SK-N-MC (cell line): Measurements from ENCODE around the gene IRS1.

ENCODE experiments used
- DNase-seq: peaks from one replicate; pipeline ENCODE4 v3.0.0-alpha.2; 2011; ENCODE audit warnings: low read depth, low spot score
- H3K27ac ChIP-seq: fragments of 200-600 bp; sonication (generic); 2 replicates; pipeline ENCODE4 v1.5.1; 2016; ENCODE audit warnings: mixed run types
- H3K36me3 ChIP-seq: fragments of 200-600 bp; sonication (generic); 2 replicates; pipeline ENCODE4 v1.6.1; 2017; ENCODE audit warnings: antibody characterized with exemption, low read length, mixed read lengths; ENCODE audit not compliant: insufficient read depth
- H3K4me3 ChIP-seq: fragments of 200-600 bp; sonication (generic); 2 replicates; pipeline ENCODE4 v1.5.1; 2016
- H3K9ac ChIP-seq: fragments of 200-600 bp; sonication (generic); 2 replicates; pipeline ENCODE4 v1.8.0; 2017; ENCODE audit warnings: mixed run types, mixed read lengths; ENCODE audit not compliant: insufficient read length
- H3K9me3 ChIP-seq: fragments of 200-600 bp; sonication (generic); 2 replicates; pipeline ENCODE4 v1.6.1; 2017; ENCODE audit warnings: low read depth, mild to moderate bottlenecking, antibody characterized with exemption, low read length, moderate library complexity, mixed read lengths
- EZH2 ChIP-seq: fragments of 200-600 bp; sonication (generic); IDR thresholded peaks from one replicate; pipeline ENCODE4 v1.6.1; 2017; ENCODE audit warnings: antibody characterized with exemption
- FOXP2 ChIP-seq: optimal IDR thresholded peaks from 2 replicates; pipeline ENCODE3; 2011; ENCODE audit warnings: mild to moderate bottlenecking, moderate library complexity; ENCODE audit not compliant: insufficient read depth; ENCODE audit errors: extremely low read length, control extremely low read depth
- POLR2AphosphoS5 ChIP-seq: IDR thresholded peaks from 2 replicates; pipeline ENCODE4 v1.6.1; 2012; ENCODE audit warnings: mild to moderate bottlenecking, low read depth, low read length, borderline replicate concordance

Gene IRS1

DNA sequence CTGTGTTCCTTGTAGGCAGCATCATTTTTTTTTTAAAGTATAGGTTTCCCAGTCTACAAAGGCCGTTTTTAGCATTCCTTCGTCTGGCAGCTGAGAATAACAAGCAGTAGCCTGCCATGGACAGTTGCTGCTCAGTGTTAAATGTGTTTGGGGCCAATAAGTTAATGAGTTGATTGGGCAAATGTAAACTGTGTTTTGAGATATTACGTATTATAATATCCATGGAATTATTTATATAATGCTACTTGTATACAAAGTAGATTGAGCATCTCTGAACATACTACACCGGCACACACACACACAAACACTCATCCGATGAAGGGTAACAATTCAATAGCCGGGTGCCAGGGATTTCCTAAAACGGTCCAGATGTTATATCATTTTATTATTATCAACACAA, 97.2 kb downstream of the IRS1 start:
- Histone ChIP-seq H3K36me3 (no peaks in the 10 kb centered on the region), H3K9ac (no peak overlapping the region), H3K27ac (no peak overlapping the region), H3K9me3 (no peaks in the 10 kb centered on the region), H3K4me3 (no peak overlapping the region)
- TF ChIP-seq EZH2 = no peak
- no peak for TF ChIP-seq FOXP2
- TF ChIP-seq POLR2AphosphoS5 = no peak
- DNase-seq = no peak

DNA sequence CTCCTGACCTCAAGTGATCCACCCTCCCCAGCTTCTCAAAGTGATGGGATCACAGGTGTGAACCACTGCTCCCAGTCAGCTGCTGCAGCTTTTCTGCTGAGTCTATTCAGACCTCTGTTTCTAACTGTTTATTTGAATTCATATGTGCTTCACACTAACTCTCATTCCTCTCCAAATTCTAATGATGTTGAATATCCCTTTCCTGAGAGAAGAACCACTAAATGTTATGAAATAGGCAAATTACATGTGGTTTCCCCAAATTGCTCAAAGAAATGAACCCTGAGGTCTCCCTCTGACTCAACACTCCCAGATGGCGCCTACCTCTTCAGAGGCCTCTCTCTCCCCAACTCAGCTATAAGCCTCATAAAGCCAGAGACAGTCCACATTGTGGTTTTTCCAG, 98.6 kb downstream of the IRS1 start:
- peak; percentile 93 for DNase-seq
- TF ChIP-seq FOXP2 (peak; percentile 64), EZH2 (no peak)
- Histone ChIP-seq H3K4me3 (0 out of 2 replicates have a peak overlapping the region, but pooled peaks have one; percentile 7), H3K36me3 (no peaks in the 10 kb centered on the region), H3K9me3 (no peaks in the 10 kb centered on the region), H3K9ac (no peak overlapping the region), H3K27ac (peak overlapping the region; percentile 63)

DNA sequence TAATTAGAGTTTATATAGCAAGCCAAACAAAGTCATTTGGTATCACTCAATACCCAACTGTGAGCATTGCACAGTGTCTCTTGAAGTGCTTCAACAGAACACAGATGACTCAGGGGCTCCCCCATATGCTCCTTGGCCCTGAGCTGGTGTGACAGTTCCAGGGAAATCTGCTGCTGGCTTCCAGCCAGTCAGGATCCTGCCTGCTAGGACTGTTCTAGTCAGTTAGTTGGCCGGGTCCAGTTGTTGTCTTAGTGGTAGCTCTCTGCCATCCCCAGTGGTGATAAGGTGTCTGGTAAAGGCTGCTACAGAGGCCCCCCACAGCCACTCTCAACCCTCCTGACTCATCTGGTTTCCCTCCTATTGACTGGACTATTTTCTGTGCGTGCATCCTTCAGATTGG, 100.3 kb downstream of the IRS1 start:
- H3K9me3 ChIP-seq = no peaks in the 10 kb centered on the region
- H3K9ac ChIP-seq = no peak overlapping the region
- no peaks in the 10 kb centered on the region for H3K36me3 ChIP-seq
- no peak overlapping the region for H3K4me3 ChIP-seq
- TF ChIP-seq POLR2AphosphoS5 (no peak), FOXP2 (no peak), EZH2 (no peak)
- DNase-seq = no peak
- H3K27ac ChIP-seq = no peak overlapping the region

GRCh38 chr2:226698671-226699070, 100.9 kb downstream of the IRS1 start:
- Histone ChIP-seq H3K27ac (no peak overlapping the region), H3K36me3 (no peaks in the 10 kb centered on the region), H3K4me3 (no peak overlapping the region), H3K9me3 (no peaks in the 10 kb centered on the region), H3K9ac (no peak overlapping the region)
- DNase-seq = no peak
- TF ChIP-seq POLR2AphosphoS5 = no peak
- no peak for TF ChIP-seq FOXP2
- no peak for TF ChIP-seq EZH2

DNA sequence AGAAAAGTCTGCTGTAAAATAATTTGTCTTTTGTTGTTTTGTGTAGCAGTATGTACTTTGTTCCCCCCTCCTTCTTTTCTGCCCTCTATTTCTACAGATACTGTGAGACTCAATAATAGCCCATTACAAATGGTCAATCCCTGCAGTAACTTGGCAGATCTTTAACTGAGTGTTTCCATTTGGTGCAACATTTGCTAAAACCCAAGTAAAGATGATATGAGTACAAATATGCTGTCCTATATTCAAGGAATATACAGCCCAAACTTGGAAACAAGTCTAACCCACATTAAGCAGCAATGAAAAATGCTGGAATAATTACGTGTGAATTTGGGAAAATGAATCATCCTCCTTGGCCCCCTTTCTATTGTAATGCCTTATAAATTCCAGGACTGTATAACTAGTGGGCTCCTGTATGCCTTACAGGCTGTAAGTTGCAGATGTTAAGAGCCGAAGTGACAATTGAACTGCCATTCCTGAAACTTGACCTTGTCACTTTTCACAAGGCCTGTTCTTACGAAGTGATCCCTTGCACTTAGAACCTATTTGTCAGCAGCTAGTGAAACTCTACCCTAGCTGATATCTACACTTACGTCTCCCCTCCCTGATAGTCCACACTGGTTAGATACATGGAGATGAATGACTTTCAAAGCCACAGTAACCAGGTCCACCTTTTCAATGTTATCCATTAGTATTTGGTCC, 104.9 kb downstream of the IRS1 start:
- DNase-seq = no peak
- H3K4me3 ChIP-seq = no peak overlapping the region
- no peak for TF ChIP-seq POLR2AphosphoS5
- no peak for TF ChIP-seq EZH2
- no peak for TF ChIP-seq FOXP2
- no peaks in the 10 kb centered on the region for H3K9me3 ChIP-seq
- no peak overlapping the region for H3K27ac ChIP-seq
- H3K36me3 ChIP-seq = no peaks in the 10 kb centered on the region
- H3K9ac ChIP-seq = no peak overlapping the region

DNA sequence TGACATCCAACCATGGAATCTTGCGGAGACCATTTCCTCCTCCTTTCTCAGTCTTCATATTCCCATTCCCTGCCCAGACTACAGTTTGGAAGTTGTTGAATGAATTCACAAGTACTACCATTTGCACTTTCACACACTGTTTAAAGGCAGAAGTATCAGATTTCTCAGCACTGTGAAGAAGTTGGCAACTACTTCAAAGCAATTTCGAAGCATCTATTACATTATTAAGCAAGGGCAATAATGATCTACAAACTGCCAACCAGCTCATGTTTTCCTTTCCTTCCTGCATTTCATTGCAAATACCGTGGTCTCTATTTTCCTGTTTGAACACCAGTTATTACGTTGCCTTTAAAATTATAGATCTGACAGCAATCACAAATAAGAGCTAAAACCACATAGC, 105.5 kb downstream of the IRS1 start:
- Histone ChIP-seq H3K36me3 (no peaks in the 10 kb centered on the region), H3K27ac (no peak overlapping the region), H3K9ac (no peak overlapping the region), H3K9me3 (no peaks in the 10 kb centered on the region), H3K4me3 (no peak overlapping the region)
- TF ChIP-seq POLR2AphosphoS5 (no peak), EZH2 (no peak), FOXP2 (no peak)
- no peak for DNase-seq

- H3K4me3 ChIP-seq = no peak overlapping the region
- no peak for DNase-seq
- no peaks in the 10 kb centered on the region for H3K36me3 ChIP-seq
- TF ChIP-seq EZH2 (no peak), FOXP2 (no peak), POLR2AphosphoS5 (no peak)
- H3K9ac ChIP-seq = no peak overlapping the region
- no peak overlapping the region for H3K27ac ChIP-seq
- H3K9me3 ChIP-seq = no peaks in the 10 kb centered on the region
These were observed 106.1 kb downstream of the IRS1 start for GRCh38 chr2:226693521-226693920.

DNA sequence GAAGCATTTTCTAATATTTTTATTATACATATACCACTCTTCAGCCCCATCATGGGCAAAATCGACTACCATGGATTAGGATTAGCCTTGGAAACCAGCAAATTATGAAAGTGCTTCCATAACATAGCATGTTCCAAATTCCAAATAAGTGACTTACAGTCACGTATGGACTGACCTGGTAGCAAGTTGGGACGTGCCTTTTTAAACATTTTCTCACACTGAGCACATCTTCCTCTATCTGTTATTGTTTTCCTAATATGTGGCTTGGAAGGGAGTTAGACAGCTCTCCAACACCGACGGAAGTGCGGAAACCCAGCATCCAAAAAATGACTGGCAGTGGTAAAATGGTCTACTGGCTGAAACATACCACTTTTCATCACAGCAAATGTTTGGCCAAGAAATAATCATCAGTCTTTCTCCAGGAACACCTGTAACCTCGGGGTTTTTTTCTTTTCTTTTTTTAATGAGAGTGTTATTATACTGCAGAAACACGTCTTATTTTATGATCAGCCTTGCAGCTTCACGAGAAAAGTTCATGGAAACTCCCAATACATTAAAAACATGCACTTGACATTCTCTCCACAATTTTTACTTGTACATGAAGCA, 107.0 kb downstream of the IRS1 start:
- H3K4me3 ChIP-seq = no peak overlapping the region
- H3K36me3 ChIP-seq = no peaks in the 10 kb centered on the region
- DNase-seq = no peak
- H3K9ac ChIP-seq = no peak overlapping the region
- TF ChIP-seq FOXP2 (no peak), EZH2 (no peak), POLR2AphosphoS5 (no peak)
- H3K27ac ChIP-seq = no peak overlapping the region
- H3K9me3 ChIP-seq = no peaks in the 10 kb centered on the region

GRCh38 chr2:226691255-226691654, 108.4 kb downstream of the IRS1 start:
- no peak overlapping the region for H3K27ac ChIP-seq
- DNase-seq = no peak
- no peak overlapping the region for H3K4me3 ChIP-seq
- TF ChIP-seq POLR2AphosphoS5 (no peak), EZH2 (no peak), FOXP2 (no peak)
- no peaks in the 10 kb centered on the region for H3K36me3 ChIP-seq
- H3K9ac ChIP-seq = no peak overlapping the region
- no peaks in the 10 kb centered on the region for H3K9me3 ChIP-seq
